Measurements from ENCODE around the gene SLC15A5.

DNA sequence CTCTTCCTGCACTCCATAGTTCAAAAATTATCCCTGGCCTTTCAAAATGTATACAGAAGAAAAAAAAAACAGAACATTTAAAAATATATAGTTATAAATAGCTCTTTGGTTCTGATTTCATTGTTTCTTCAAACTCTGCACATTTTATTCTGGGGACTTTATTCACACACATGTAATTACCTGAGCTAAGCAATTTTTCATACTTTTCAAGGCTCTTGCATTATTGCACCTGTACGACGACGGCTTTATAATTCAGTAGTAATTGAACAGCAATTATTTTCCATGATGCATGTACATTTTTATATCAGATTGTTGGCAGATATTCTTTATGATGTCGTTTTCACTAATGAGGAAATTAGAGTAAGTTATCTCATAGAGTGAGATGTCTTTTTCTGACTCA lies 13.5 kb upstream of the SLC15A5 start:
- TF ChIP-seq POLR2A (IDR thresholded peaks at IDR 0.05) (no peak), POLR2AphosphoS5 (IDR thresholded peaks at IDR 0.05) (no peak)

Measured in suprapubic skin (tissue), 4 donors.